ENCODE data around the gene BLVRA.
"Not testable (repeated sequence)": the region's sequence is repeated elsewhere in the genome, so short reads cannot be mapped to it uniquely, and the experiment has no call there.

DNA sequence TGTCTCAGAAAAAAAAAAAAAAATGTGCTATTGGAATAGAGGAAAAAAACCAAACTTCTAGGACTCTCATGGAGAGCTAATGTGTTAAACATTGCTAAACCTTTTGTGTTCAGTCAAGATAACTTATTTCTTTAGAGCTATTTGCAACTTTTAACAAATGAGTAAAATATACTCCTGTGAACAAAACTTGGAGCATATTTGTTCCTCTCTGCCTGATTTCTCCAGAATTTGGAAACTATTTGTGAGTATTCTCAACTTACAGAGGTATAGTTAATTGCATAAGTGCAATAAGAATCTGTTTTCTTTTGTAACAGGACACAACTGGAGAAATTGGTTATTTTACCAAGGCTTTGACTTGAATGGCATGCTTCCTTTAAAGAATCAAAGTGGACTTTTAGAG is 72.4 kb downstream of the BLVRA start:
- not testable (repeated sequence) for TF ChIP-seq YY1 (IDR thresholded peaks at IDR 0.05; ENCODE audit: insufficient read depth, insufficient read length); ZNF274 (IDR thresholded peaks at IDR 0.05; ENCODE audit: low read depth, low read length); SUZ12 (IDR thresholded peaks at IDR 0.05; ENCODE audit: extremely low read depth, insufficient read depth, insufficient read length)
